GM18867 (cell line): ENCODE measurements around the gene EHMT1.
A peak's percentile ranks its signal among the peaks of the same experiment; 100 is the strongest.
"Not testable (repeated sequence)": the region's sequence is repeated elsewhere in the genome, so short reads cannot be mapped to it uniquely, and the experiment has no call there.

Experiments
- ATAC-seq: cut with Tn5 transposase; IDR thresholded peaks from one replicate; pipeline ENCODE4 v1.9.1; 2021; ENCODE audit warnings: mild to moderate bottlenecking, moderate library complexity; ENCODE audit not compliant: unreplicated experiment

Gene EHMT1

GRCh38 chr9:137614631-137615386, 4.0 kb upstream of the EHMT1 start:
- no peak for ATAC-seq

- no peak for ATAC-seq
Observed at GRCh38 chr9:137615387-137615871, 3.4 kb upstream of the EHMT1 start.

- peak; percentile 14 for ATAC-seq
Observed at GRCh38 chr9:137619240-137620047, 639 bp downstream of the EHMT1 start.

GRCh38 chr9:137620048-137620405, 1.2 kb downstream of the EHMT1 start:
- no peak for ATAC-seq

- ATAC-seq: no peak
Observed at GRCh38 chr9:137620581-137620980, 1.8 kb downstream of the EHMT1 start.

- ATAC-seq: no peak
Observed at GRCh38 chr9:137621131-137621757, 2.4 kb downstream of the EHMT1 start.

- ATAC-seq: not testable (repeated sequence)
Observed at GRCh38 chr9:137622211-137622610, 3.4 kb downstream of the EHMT1 start.

- no peak for ATAC-seq
Observed at GRCh38 chr9:137626464-137626863, 7.7 kb downstream of the EHMT1 start.

- ATAC-seq: not testable (repeated sequence)
Observed at GRCh38 chr9:137627406-137627805, 8.6 kb downstream of the EHMT1 start.

- no peak for ATAC-seq
Observed at GRCh38 chr9:137630126-137630525, 11.3 kb downstream of the EHMT1 start.

GRCh38 chr9:137630679-137631078, 11.9 kb downstream of the EHMT1 start:
- no peak for ATAC-seq

GRCh38 chr9:137631345-137632229, 12.8 kb downstream of the EHMT1 start:
- ATAC-seq: no peak

GRCh38 chr9:137632230-137633161, 13.7 kb downstream of the EHMT1 start:
- no peak for ATAC-seq

GRCh38 chr9:137634016-137634415, 15.2 kb downstream of the EHMT1 start:
- no peak for ATAC-seq

GRCh38 chr9:137638680-137639079, 19.9 kb downstream of the EHMT1 start:
- ATAC-seq: no peak

- ATAC-seq: no peak
Observed at GRCh38 chr9:137639303-137640051, 20.7 kb downstream of the EHMT1 start.

GRCh38 chr9:137640862-137641261, 22.1 kb downstream of the EHMT1 start:
- ATAC-seq: no peak

- ATAC-seq: no peak
Observed at GRCh38 chr9:137642118-137642601, 23.4 kb downstream of the EHMT1 start.

- no peak for ATAC-seq
Observed at GRCh38 chr9:137642892-137643291, 24.1 kb downstream of the EHMT1 start.
